Natural killer cell (primary cell): ENCODE measurements around the gene PLEKHN1. TPM values are rescaled to one million over a fixed set of nuclear protein-coding genes. Genes with fewer than 3 reads are reported as not detected.
A peak's percentile ranks its signal among the peaks of the same experiment; 100 is the strongest.

Experiments used
- ATAC-seq, 3 donors: fragments of 150-1000 bp in 2 of 3; fragments of 200-7000 bp in 1 of 3; cut with Tn5 transposase; 1 replicate in 1 of 3; 2 replicates in 2 of 3; pipeline ENCODE4 v1.10.0; 2021; ENCODE audit warnings: mild to moderate bottlenecking in 2 of 3, moderate library complexity in 2 of 3
- DNase-seq, 2 donors: peaks; one replicate each; pipeline versions ENCODE4 v3.0.0 to v3.0.0-alpha.2; 2013 to 2021; ENCODE audit warnings: mixed read lengths in 1 of 2
- H3K27ac ChIP-seq: one replicate; pipeline ENCODE4 v1.5.1; 2013; ENCODE audit warnings: mild to moderate bottlenecking, low read length
- H3K27me3 ChIP-seq: one replicate; pipeline ENCODE4 v1.6.1; 2013; ENCODE audit warnings: low read length; ENCODE audit not compliant: control insufficient read depth, insufficient read depth
- H3K36me3 ChIP-seq: one replicate; pipeline ENCODE4 v1.6.1; 2013; ENCODE audit warnings: low read length; ENCODE audit not compliant: control insufficient read depth, insufficient read depth
- H3K4me1 ChIP-seq: one replicate; pipeline ENCODE4 v1.6.1; 2013; ENCODE audit warnings: low read length; ENCODE audit not compliant: control insufficient read depth, insufficient read depth
- H3K4me3 ChIP-seq: one replicate; pipeline ENCODE4 v1.5.1; 2013; ENCODE audit warnings: low read length
- H3K9me3 ChIP-seq: one replicate; pipeline ENCODE4 v1.6.1; 2013; ENCODE audit warnings: low read length; ENCODE audit not compliant: control insufficient read depth, insufficient read depth
- H3K27ac Mint-ChIP-seq, 2 donors: one replicate each; pipeline ENCODE4 v1.8.0; 2022; ENCODE audit warnings: mild to moderate bottlenecking in 2 of 2, mixed read lengths in 2 of 2, moderate library complexity in 1 of 2
- H3K27me3 Mint-ChIP-seq, 2 donors: one replicate each; pipeline ENCODE4 v1.8.0; 2022; ENCODE audit warnings: low read depth in 2 of 2, mixed read lengths in 2 of 2
- H3K36me3 Mint-ChIP-seq: one replicate; pipeline ENCODE4 v1.8.0; 2022; ENCODE audit warnings: mixed read lengths
- H3K4me1 Mint-ChIP-seq, 2 donors: one replicate each; pipeline ENCODE4 v1.8.0; 2022; ENCODE audit warnings: mixed read lengths in 2 of 2
- H3K4me3 Mint-ChIP-seq: one replicate; pipeline ENCODE4 v1.8.0; 2022; ENCODE audit warnings: mild to moderate bottlenecking, moderate library complexity, mixed read lengths
- H3K9me3 Mint-ChIP-seq, 2 donors: one replicate each; pipeline ENCODE4 v1.8.0; 2022; ENCODE audit warnings: mixed read lengths in 2 of 2
- WGBS: methylation state at CpG from one replicate; pipeline ENCODE4 v1.1.7; 2013; ENCODE audit warnings: missing lambda C conversion rate; ENCODE audit not compliant: insufficient coverage; 5-methylcytosine and 5-hydroxymethylcytosine counted together
- intact Hi-C: fragments of 100-400 bp; cut with micrococcal nuclease; formaldehyde crosslinking; loops from one replicate; pipeline ENCODE4 v1.14.2; 2022
- total RNA-seq, 4 donors: library from RNA; stranded (reverse); fragments of 120-200 nt in 1 of 4; gene quantifications; one replicate each; pipeline versions ENCODE4 v1.2.3 to v1.2.4, GENCODE V29; 2013 to 2022
- TF ChIP-seq, protein P1 (sequence below): fragments of 200-600 bp; IDR thresholded peaks from one replicate; pipeline ENCODE4 v1.8.0; 2022; ENCODE audit warnings: antibody characterized with exemption

PLEKHN1 gene
- total RNA-seq, 3 donors from 2014 or later (not counting 1 experiment from before 2014, with no cell fraction given), result 1.3 to 1.9 (median 1.3) TPM

DNA sequence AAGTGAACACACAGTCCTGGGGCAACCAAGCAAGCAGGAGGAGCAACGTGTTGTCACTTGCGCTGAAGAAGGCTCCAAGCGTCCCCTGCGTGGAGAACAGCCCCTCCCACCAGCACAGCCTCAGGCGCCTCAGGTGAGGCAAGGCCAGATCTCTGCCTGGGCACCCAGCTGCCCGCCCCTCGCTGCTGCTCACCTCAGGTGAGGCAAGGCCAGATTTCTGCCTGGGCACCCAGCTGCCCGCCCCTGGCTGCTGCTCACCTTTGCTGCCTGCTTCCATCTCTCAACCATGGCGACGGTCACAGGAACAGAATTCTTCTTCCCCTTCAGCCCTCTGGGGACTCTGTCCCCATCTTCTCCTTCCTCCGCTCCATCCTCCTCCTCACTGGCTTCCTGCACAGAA, 9.6 kb upstream of the PLEKHN1 start:
- peaks cover 38% of the 10 kb centered on the region for H3K4me1 ChIP-seq
- H3K4me3 Mint-ChIP-seq, result no peak overlapping the region

DNA sequence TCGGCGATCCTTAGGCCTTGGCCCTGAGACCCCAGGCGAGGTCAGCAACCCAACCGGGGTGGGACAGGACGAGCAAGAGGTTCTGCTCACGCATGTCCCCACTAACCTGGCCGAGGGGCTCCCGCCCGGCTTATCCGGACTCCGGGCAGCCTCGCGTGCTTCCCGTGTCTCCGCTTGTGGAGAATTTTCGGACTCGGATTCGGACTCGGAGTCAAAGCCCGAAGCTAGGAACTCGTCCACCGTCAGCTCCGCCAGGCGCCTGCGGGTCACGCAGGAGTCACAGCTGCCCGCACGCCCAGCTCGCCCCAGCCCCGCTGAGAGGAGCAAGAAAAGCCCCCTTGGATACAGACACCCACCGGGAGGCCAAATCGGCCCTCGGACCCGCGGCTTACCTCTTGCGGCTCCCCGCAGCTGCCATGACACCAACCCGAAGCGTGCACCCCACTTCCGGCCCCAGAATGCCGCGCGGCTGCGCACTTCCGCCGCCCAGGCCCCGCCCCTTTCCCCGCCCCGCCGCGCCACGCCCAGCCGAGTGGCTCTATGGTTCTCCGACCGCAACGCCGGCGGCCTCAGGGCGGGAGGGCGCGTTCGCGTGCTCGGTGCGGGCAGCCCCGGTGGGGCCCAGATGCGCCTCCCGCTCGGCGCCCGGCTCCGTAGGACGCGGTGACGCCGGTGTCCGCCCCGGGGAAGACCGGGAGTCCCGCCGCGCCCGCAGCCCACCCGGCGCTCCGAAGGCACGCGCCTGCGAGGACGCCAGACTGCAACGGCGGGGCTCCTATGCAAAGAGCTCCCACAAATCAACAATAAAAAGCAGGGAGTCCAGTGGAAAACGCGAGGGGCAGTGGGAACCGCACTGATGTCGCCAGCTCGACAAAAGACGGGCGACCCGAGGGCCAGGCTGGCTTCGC, 7.2 kb upstream of the PLEKHN1 start, which contains the start of gene NOC2L:
Gene NOC2L, minus strand, starts transcription at position 434 of the 908 bp plus-strand sequence. Its CDS starts 16 bp downstream, at position 418.
- no peaks in the 10 kb centered on the region for H3K9me3 ChIP-seq
- Mint-ChIP-seq H3K4me3 (peak within 1 kb of the TSS; percentile 94), H3K36me3 (peaks cover 6% of the 10 kb centered on the region), H3K27ac (peak within 1 kb of the TSS; percentile 73 to 76), H3K4me1 (peaks cover 23 to 30% of the 10 kb centered on the region in 2 donors), H3K9me3 (no peaks in the 10 kb centered on the region), H3K27me3 (no peaks in the 10 kb centered on the region)
- peaks cover 43% of the 10 kb centered on the region for H3K4me1 ChIP-seq
- WGBS, result 7% methylated on average over 101 of the region's 101 CpGs
- peaks cover 27% of the 10 kb centered on the region for H3K36me3 ChIP-seq
- ATAC-seq, result peak; percentile 91 to 94 (median 92)
- peak within 1 kb of the TSS; percentile 93 for H3K4me3 ChIP-seq
- peak within 1 kb of the TSS; percentile 58 for H3K27ac ChIP-seq
- intact Hi-C loops, result no loop called here
- TF ChIP-seq, protein P1, sequence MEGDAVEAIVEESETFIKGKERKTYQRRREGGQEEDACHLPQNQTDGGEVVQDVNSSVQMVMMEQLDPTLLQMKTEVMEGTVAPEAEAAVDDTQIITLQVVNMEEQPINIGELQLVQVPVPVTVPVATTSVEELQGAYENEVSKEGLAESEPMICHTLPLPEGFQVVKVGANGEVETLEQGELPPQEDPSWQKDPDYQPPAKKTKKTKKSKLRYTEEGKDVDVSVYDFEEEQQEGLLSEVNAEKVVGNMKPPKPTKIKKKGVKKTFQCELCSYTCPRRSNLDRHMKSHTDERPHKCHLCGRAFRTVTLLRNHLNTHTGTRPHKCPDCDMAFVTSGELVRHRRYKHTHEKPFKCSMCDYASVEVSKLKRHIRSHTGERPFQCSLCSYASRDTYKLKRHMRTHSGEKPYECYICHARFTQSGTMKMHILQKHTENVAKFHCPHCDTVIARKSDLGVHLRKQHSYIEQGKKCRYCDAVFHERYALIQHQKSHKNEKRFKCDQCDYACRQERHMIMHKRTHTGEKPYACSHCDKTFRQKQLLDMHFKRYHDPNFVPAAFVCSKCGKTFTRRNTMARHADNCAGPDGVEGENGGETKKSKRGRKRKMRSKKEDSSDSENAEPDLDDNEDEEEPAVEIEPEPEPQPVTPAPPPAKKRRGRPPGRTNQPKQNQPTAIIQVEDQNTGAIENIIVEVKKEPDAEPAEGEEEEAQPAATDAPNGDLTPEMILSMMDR, result no peak
- no peaks in the 10 kb centered on the region for H3K27me3 ChIP-seq
- DNase-seq, result peak; percentile 94

More for the DNA sequence above, 9.6 kb upstream of the PLEKHN1 start:
- ATAC-seq (no peak), DNase-seq (no peak)
- Mint-ChIP-seq H3K36me3 (peaks cover 6% of the 10 kb centered on the region), H3K27me3 (no peaks in the 10 kb centered on the region), H3K27ac (no peak overlapping the region), H3K9me3 (no peaks in the 10 kb centered on the region), H3K4me1 (peaks cover 23 to 31% of the 10 kb centered on the region in 2 donors)
- TF ChIP-seq, protein P1, result no peak
- WGBS, result 95% methylated on average over 11 of the region's 11 CpGs
- Histone ChIP-seq H3K27ac (no peak overlapping the region), H3K4me3 (no peak overlapping the region), H3K36me3 (peaks cover 49% of the 10 kb centered on the region), H3K27me3 (no peaks in the 10 kb centered on the region), H3K9me3 (no peaks in the 10 kb centered on the region)
- intact Hi-C loops, result no loop called here

DNA sequence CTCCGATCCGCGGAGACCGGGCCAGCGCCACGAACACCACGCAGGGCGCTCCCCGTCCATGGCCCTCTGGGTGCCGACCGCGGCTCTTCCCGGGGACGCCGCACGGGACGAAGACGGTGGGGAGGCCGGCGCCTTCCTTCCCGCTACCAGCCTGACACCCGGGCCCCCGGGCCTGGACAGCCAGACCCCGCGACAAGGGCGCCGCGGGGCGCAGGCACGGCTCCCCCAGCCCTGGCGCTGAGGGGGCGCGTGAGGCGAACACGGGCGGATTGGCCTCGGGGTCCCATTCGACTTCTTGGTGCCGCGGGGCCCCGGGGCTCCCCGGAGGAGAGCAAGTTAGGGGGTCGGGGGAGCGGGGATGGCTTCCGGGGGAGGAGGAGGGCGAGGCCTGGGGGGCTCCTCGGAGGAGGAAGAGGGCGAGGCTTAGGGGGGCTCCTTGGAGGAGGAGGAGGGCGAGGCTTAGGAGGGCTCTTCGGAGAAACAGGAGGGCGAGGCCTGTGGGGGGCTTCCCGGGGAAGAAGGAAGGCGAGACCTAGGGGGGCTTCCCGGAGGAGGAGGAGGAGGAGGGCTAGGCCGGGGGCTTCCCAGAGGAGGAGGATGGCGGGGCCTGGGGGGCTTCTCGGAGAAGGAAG, 6.4 kb upstream of the PLEKHN1 start:
- Mint-ChIP-seq H3K4me3 (peak overlapping the region; percentile 94), H3K4me1 (peaks cover 22 to 30% of the 10 kb centered on the region in 2 donors), H3K9me3 (no peaks in the 10 kb centered on the region), H3K27ac (peak overlapping the region; percentile 43 to 73), H3K27me3 (no peaks in the 10 kb centered on the region), H3K36me3 (peaks cover 6% of the 10 kb centered on the region)
- Histone ChIP-seq H3K27ac (peak overlapping the region; percentile 50), H3K27me3 (no peaks in the 10 kb centered on the region), H3K4me3 (peak overlapping the region; percentile 50), H3K9me3 (no peaks in the 10 kb centered on the region), H3K4me1 (peaks cover 43% of the 10 kb centered on the region), H3K36me3 (peaks cover 20% of the 10 kb centered on the region)
- 22% methylated on average over 57 of the region's 57 CpGs for WGBS
- no peak for ATAC-seq
- TF ChIP-seq, protein P1, result no peak
- no peak for DNase-seq
- intact Hi-C loops, result no loop called here
